GM19240 (cell line): ENCODE results near the gene TMED7.

ENCODE experiments used
- DNase-seq: peaks from one replicate; pipeline ENCODE4 v3.0.0; 2011; ENCODE audit warnings: low spot score; ENCODE audit not compliant: insufficient read length

TMED7 gene

GRCh38 chr5:115583474-115583873 lies 42.4 kb downstream of the TMED7 start:
- DNase-seq: no peak

- no peak for DNase-seq
These were observed 44.9 kb downstream of the TMED7 start for GRCh38 chr5:115580941-115581340.

GRCh38 chr5:115579747-115580173 lies 46.1 kb downstream of the TMED7 start:
- no peak for DNase-seq

DNA sequence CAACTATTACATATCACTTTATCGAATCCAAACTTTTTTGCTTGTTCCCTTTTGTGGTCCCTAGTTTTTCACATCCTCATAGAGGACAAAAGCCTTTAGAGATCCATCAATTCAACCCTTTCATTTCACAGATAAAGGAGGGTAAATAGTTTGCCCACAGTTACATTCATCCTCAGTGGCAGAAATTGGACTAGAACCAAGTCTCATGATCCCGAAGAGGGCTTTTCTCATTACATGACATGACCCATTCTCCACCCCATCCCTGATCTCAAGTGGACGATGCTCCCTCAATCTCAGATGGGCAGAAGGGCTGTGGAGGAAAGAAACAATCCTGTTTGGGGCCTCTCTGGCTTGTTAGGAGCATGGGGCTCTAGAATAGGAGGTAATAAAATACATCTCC lies 46.6 kb downstream of the TMED7 start:
- DNase-seq: no peak

DNA sequence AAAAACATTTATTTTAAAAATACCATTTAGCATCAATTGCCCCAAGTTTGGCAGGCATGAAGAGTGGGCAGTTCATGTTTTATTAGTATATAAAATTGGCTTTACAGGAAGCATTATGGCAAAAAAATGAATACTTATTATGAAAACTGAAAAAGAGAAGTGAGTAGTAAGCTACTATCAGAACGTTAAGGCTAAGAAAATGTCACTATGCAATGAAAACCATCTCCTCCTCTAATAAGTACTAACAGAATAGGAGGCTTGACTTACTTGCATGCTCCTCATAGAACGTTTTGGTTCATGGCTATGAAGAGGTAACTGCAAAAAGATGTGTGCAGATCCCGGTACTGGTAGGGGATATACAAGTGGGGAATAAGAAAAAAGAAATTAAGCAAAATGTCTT lies 47.2 kb downstream of the TMED7 start:
- no peak for DNase-seq

GRCh38 chr5:115577741-115578140 lies 48.1 kb downstream of the TMED7 start:
- no peak for DNase-seq

GRCh38 chr5:115577329-115577728 lies 48.5 kb downstream of the TMED7 start:
- no peak for DNase-seq

- peak; percentile 5 for DNase-seq
These were observed 50.4 kb downstream of the TMED7 start for GRCh38 chr5:115575167-115576070.

GRCh38 chr5:115573133-115573532 lies 52.7 kb downstream of the TMED7 start:
- no peak for DNase-seq

GRCh38 chr5:115571441-115571878 lies 54.4 kb downstream of the TMED7 start:
- no peak for DNase-seq

DNA sequence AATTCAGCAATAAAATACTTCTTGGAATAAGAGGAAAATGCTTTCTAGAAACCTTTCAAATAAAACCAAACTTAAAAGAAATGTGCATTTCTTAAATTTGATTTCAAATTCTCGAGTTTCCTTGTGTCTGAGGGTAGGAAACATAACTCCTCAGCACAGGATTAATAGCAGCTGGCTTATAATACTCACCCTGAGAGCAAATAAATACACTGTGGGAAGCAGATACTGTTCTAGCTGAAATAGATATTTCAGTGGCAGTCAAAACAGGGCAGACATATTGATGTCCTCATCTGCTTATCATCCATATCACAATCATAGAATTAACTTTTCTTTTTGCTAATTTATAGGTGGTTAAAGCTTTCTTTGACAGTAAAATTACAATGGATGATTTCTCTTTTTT lies 57.2 kb downstream of the TMED7 start:
- no peak for DNase-seq

GRCh38 chr5:115565233-115565632 lies 60.6 kb downstream of the TMED7 start:
- DNase-seq: no peak
